ENCODE data around the gene AGPAT4.

AGPAT4 gene

DNA sequence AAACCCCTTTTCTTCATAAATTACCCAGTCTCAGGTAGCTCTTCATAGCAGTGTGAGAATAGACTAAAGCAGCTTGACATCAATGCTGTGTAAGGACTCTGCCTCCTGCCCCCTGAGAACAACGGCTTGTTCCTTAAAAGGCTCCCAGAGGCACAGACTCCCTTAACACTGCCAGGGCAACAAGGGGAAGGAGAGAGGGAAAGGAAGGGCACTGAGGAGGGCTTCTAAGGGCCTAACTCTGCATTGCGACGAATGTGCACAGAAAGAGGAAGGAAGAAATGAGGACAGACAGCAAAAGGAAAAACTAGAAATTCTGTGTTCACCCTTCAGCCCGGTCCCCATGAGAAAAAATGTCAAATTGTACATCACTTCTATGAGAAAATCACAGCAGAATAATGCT, 74.0 kb downstream of the AGPAT4 start:
- TF ChIP-seq, protein P1, sequence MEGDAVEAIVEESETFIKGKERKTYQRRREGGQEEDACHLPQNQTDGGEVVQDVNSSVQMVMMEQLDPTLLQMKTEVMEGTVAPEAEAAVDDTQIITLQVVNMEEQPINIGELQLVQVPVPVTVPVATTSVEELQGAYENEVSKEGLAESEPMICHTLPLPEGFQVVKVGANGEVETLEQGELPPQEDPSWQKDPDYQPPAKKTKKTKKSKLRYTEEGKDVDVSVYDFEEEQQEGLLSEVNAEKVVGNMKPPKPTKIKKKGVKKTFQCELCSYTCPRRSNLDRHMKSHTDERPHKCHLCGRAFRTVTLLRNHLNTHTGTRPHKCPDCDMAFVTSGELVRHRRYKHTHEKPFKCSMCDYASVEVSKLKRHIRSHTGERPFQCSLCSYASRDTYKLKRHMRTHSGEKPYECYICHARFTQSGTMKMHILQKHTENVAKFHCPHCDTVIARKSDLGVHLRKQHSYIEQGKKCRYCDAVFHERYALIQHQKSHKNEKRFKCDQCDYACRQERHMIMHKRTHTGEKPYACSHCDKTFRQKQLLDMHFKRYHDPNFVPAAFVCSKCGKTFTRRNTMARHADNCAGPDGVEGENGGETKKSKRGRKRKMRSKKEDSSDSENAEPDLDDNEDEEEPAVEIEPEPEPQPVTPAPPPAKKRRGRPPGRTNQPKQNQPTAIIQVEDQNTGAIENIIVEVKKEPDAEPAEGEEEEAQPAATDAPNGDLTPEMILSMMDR (IDR thresholded peaks at IDR 0.05; ENCODE audit: low read depth, low read length): no peak
- H3K36me3 ChIP-seq: no peaks in the 10 kb centered on the region; the same call in 1 of the 2 replicates
- H3K9me3 ChIP-seq (ENCODE audit: severe bottlenecking): no peaks in the 10 kb centered on the region
- DNase-seq: no peak
- no peaks in the 10 kb centered on the region for H3K27me3 ChIP-seq (ENCODE audit: insufficient read depth, low read depth, severe bottlenecking)
- H3K4me3 ChIP-seq (ENCODE audit: low read depth, low read length): no peak overlapping the region
- no peak overlapping the region for H3K27ac ChIP-seq

DNA sequence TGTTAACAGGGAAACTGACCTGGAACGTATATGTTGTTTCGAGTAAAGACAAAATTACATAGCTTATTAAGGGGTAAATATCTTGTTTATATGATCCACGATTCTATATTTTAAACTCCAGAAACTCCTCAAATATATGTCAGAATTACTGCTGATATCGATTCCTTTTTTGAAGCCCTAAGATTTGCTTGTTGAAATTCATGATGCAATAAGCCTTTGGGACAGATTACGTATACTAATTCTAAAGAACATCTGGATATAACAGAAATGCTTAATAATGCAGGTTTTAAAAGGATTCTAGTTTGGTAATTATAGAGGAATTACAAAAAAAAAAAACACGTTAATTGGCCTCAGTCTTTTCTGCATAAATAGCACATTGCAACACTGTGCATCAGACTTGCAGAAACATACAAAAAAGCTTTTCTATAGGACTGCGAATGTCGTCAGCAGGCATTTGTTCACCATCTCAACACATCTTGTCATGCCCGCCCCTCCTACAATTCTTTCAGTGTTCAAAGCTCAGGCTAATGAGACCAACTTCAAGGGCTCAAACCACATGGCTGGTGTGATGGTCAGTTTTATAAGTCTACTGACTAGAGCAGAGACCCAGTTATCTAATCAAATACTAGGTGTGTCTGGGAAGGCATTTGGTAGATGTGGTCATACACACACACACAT, 74.9 kb downstream of the AGPAT4 start:
- no peaks in the 10 kb centered on the region for H3K9me3 ChIP-seq (ENCODE audit: severe bottlenecking)
- TF ChIP-seq, protein P1 (IDR thresholded peaks at IDR 0.05; ENCODE audit: low read depth, low read length): no peak
- H3K27ac ChIP-seq: no peak overlapping the region
- no peak for DNase-seq
- no peaks in the 10 kb centered on the region for H3K27me3 ChIP-seq (ENCODE audit: insufficient read depth, low read depth, severe bottlenecking)
- H3K4me3 ChIP-seq (ENCODE audit: low read depth, low read length): no peak overlapping the region
- no peaks in the 10 kb centered on the region for H3K36me3 ChIP-seq

DNA sequence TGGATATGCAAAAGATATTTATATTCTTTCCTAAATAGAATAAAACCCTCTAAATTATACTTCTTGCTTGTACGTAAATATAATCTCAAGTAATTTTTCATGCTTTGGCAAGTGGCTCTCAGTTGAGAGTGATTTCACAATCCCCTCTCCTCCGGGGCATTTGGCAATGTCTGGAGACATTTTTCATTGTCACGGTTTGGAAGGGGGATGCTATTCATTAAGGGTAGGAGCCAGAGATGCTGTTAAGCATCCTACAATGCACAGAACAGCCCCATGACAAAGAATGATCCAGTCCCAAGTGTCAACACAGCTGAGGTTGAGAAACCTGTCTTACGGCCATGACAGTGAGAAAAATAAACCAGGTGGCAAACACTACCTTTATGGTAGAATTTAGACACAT, 75.7 kb downstream of the AGPAT4 start:
- no peak overlapping the region for H3K27ac ChIP-seq
- H3K4me3 ChIP-seq (ENCODE audit: low read depth, low read length): no peak overlapping the region
- H3K9me3 ChIP-seq (ENCODE audit: severe bottlenecking): no peaks in the 10 kb centered on the region
- TF ChIP-seq, protein P1 (IDR thresholded peaks at IDR 0.05; ENCODE audit: low read depth, low read length): no peak
- no peaks in the 10 kb centered on the region for H3K36me3 ChIP-seq
- H3K27me3 ChIP-seq (ENCODE audit: insufficient read depth, low read depth, severe bottlenecking): no peaks in the 10 kb centered on the region
- no peak for DNase-seq

DNA sequence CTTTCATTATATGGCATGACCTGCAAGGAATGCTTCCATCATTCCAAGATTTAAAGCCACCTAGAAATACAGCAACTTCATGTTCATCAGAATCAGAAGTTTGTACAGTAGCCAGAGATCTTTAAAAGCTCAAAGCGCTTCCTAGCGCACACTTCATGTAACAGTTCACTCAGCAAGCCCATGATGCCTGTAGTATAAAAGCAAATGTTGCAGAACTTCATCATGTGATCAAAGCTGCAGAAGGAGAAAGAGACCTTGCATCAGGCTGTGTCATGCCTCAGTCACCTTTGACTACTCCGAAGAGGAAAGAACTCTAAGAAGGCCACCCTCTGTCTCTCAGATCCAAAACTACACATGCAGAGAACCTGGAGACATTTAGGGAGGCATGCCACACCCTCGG, 78.5 kb downstream of the AGPAT4 start:
- no peaks in the 10 kb centered on the region for H3K36me3 ChIP-seq
- no peak overlapping the region for H3K4me3 ChIP-seq (ENCODE audit: low read depth, low read length)
- DNase-seq: no peak
- no peaks in the 10 kb centered on the region for H3K27me3 ChIP-seq (ENCODE audit: insufficient read depth, low read depth, severe bottlenecking)
- H3K9me3 ChIP-seq (ENCODE audit: severe bottlenecking): no peaks in the 10 kb centered on the region
- H3K27ac ChIP-seq: no peak overlapping the region
- TF ChIP-seq, protein P1 (IDR thresholded peaks at IDR 0.05; ENCODE audit: low read depth, low read length): no peak

DNA sequence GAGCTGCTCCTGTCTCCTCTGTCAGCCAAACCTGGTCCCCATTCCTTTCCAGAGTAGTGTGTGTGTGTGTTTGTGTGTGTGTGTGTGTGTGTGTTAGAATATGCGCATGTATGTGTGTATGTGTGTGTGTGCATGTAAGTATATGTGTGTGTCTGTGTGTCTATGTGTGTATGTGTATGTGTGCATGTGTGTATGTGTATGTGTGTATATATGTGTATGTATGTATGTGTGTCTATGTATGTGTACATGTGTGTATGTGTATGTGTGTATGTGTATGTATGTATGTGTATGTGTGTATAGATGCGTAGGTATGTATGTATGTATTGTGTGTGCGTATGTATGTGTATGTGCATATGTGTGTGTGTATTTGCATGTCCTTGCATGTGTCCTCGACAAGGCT, 79.5 kb downstream of the AGPAT4 start:
- Histone ChIP-seq H3K4me3 (ENCODE audit: low read depth, low read length) (no peak overlapping the region), H3K9me3 (ENCODE audit: severe bottlenecking) (no peaks in the 10 kb centered on the region)
- TF ChIP-seq, protein P1 (IDR thresholded peaks at IDR 0.05; ENCODE audit: low read depth, low read length): no peak

More for the DNA sequence above, 79.5 kb downstream of the AGPAT4 start:
- H3K36me3 ChIP-seq: no peaks in the 10 kb centered on the region
- no peaks in the 10 kb centered on the region for H3K27me3 ChIP-seq (ENCODE audit: insufficient read depth, low read depth, severe bottlenecking)
- DNase-seq: no peak
- no peak overlapping the region for H3K27ac ChIP-seq

Measured in WERI-Rb-1 (cell line).